ENCODE results near the gene APEH.

GRCh38 chr3:49625071-49625470 is 49.1 kb upstream of the APEH start:
- TF ChIP-seq CTCF (IDR thresholded peaks at IDR 0.05) (no peak), POLR2AphosphoS5 (IDR thresholded peaks at IDR 0.05; ENCODE audit: insufficient read depth in 1 of 2, low read depth in 1 of 2) (no peak), POLR2A (IDR thresholded peaks at IDR 0.05) (no peak)
